IMR-90 (cell line): ENCODE measurements around the gene FAS. TPM values are rescaled to one million over a fixed set of nuclear protein-coding genes. Genes with fewer than 3 reads are reported as not detected.

Experiments used
- ATAC-seq: fragments of 200-7000 bp; cut with Tn5 transposase; 2 replicates; pipeline ENCODE4 v1.9.1; 2020; ENCODE audit warnings: low read depth, mild to moderate bottlenecking, moderate library complexity
- BruUV-seq: library from RNA; stranded (reverse); fragments of 400-500 nt; replicated peaks from 2 replicates; lab custom pipeline; 2021; lab: Mats Ljungman, UMichigan
- CTCF ChIA-PET: fragments of 300-600 bp; formaldehyde crosslinking; extraction: SDS; loops from one replicate; lab custom pipeline; 2021; ENCODE audit warnings: antibody characterized with exemption; lab: Yijun Ruan, JAX
- POLR2A ChIA-PET: fragments of 300-600 bp; sonication (Branson Sonifier 250); formaldehyde crosslinking; loops from one replicate; lab custom pipeline; 2022; ENCODE audit warnings: antibody characterized with exemption; ENCODE audit not compliant: unreplicated experiment; lab: Charles Lee
- DNase-seq: peaks from one replicate; pipeline ENCODE4 v3.0.0; 2013
- H2AFZ ChIP-seq: replicated peaks from 2 replicates; pipeline ENCODE3; 2013; ENCODE audit warnings: low read length, mild to moderate bottlenecking; ENCODE audit not compliant: poor library complexity
- H2AK5ac ChIP-seq: 2 replicates; pipeline ENCODE4 v1.6.1; 2013; ENCODE audit warnings: low read depth, low read length, inconsistent platforms
- H2AK9ac ChIP-seq: replicated peaks from 2 replicates; pipeline ENCODE3; 2013; ENCODE audit warnings: mild to moderate bottlenecking, low read depth, low read length, moderate library complexity; ENCODE audit not compliant: poor library complexity
- H2BK120ac ChIP-seq: 2 replicates; pipeline ENCODE4 v1.6.1; 2013; ENCODE audit warnings: low read depth, low read length, inconsistent platforms
- H2BK15ac ChIP-seq: 3 replicates; pipeline ENCODE4 v1.6.1; 2013; ENCODE audit warnings: low read depth, low read length, inconsistent platforms
- H2BK20ac ChIP-seq: 2 replicates; pipeline ENCODE4 v1.6.1; 2013; ENCODE audit warnings: low read depth, mild to moderate bottlenecking, inconsistent platforms, low read length, moderate library complexity
- H2BK5ac ChIP-seq: 2 replicates; pipeline ENCODE4 v1.6.1; 2013; ENCODE audit warnings: mild to moderate bottlenecking, low read depth, low read length, inconsistent platforms; ENCODE audit not compliant: poor library complexity, severe bottlenecking
- H3K14ac ChIP-seq: replicated peaks from 2 replicates; pipeline ENCODE4 v1.6.1; 2013; ENCODE audit warnings: low read depth, low read length, inconsistent platforms
- H3K18ac ChIP-seq: 2 replicates; pipeline ENCODE4 v1.6.1; 2013; ENCODE audit warnings: low read depth, low read length, control low read depth
- H3K23ac ChIP-seq: 2 replicates; pipeline ENCODE4 v1.6.1; 2013; ENCODE audit warnings: low read depth, low read length, inconsistent platforms
- H3K27ac ChIP-seq: 2 replicates; pipeline ENCODE4 v1.5.1; 2013; ENCODE audit warnings: mild to moderate bottlenecking, control low read depth, low read length; ENCODE audit not compliant: insufficient read depth
- H3K27me3 ChIP-seq: 2 replicates; pipeline ENCODE4 v1.6.1; 2013; ENCODE audit warnings: low read length; ENCODE audit not compliant: control insufficient read depth, insufficient read depth
- H3K36me3 ChIP-seq: 2 replicates; pipeline ENCODE4 v1.6.1; 2013; ENCODE audit warnings: low read length, mixed read lengths; ENCODE audit not compliant: control insufficient read depth, insufficient read depth
- H3K4ac ChIP-seq: 2 replicates; pipeline ENCODE4 v1.6.1; 2013; ENCODE audit warnings: low read depth, low read length, inconsistent platforms
- H3K4me1 ChIP-seq: 2 replicates; pipeline ENCODE4 v1.6.1; 2013; ENCODE audit warnings: low read length, mixed read lengths; ENCODE audit not compliant: control insufficient read depth, insufficient read depth
- H3K4me2 ChIP-seq: 2 replicates; pipeline ENCODE4 v1.6.1; 2013; ENCODE audit warnings: low read depth, mild to moderate bottlenecking, control low read depth, low read length, moderate library complexity
- H3K4me3 ChIP-seq: 2 replicates; pipeline ENCODE4 v1.5.1; 2013; ENCODE audit warnings: low read depth, mild to moderate bottlenecking, control low read depth, low read length, moderate library complexity; ENCODE audit not compliant: insufficient read depth
- H3K56ac ChIP-seq: 2 replicates; pipeline ENCODE4 v1.6.1; 2013; ENCODE audit warnings: low read length, inconsistent platforms; ENCODE audit not compliant: insufficient read depth; ENCODE audit errors: extremely low read depth
- H3K79me1 ChIP-seq, 2 experiments: 2 replicates each; pipeline ENCODE4 v1.6.1; 2013; ENCODE audit warnings: low read length in 2 of 2, inconsistent platforms in 1 of 2, low read depth in 1 of 2
- H3K9ac ChIP-seq: 2 replicates; pipeline ENCODE4 v1.6.1; 2013; ENCODE audit warnings: low read depth, low read length, control low read depth
- H3K9me1 ChIP-seq: 2 replicates; pipeline ENCODE4 v1.6.1; 2013; ENCODE audit warnings: low read length, inconsistent platforms; ENCODE audit not compliant: insufficient read depth
- H3K9me3 ChIP-seq: 2 replicates; pipeline ENCODE4 v1.6.1; 2013; ENCODE audit warnings: low read length; ENCODE audit not compliant: control insufficient read depth, insufficient read depth
- H4K20me1 ChIP-seq: 2 replicates; pipeline ENCODE4 v1.6.1; 2013; ENCODE audit warnings: low read length, inconsistent platforms; ENCODE audit not compliant: insufficient read depth
- H4K5ac ChIP-seq: 2 replicates; pipeline ENCODE4 v1.6.1; 2013; ENCODE audit warnings: mild to moderate bottlenecking, low read depth, low read length, control low read depth
- H4K8ac ChIP-seq, 2 experiments: 2 replicates each; pipeline ENCODE4 v1.6.1; 2013; ENCODE audit warnings: low read depth in 2 of 2, low read length in 2 of 2, control low read depth in 1 of 2, inconsistent platforms in 1 of 2
- H4K91ac ChIP-seq: 2 replicates; pipeline ENCODE4 v1.6.1; 2013; ENCODE audit warnings: low read depth, low read length, inconsistent platforms; ENCODE audit not compliant: insufficient read depth
- BHLHE40 ChIP-seq: fragments of 150-350 bp; IDR thresholded peaks from 2 replicates; pipeline ENCODE4 v1.6.1; 2016; ENCODE audit warnings: mild to moderate bottlenecking, low read depth, low read length
- CEBPB ChIP-seq: IDR thresholded peaks from 2 replicates; pipeline ENCODE4 v1.6.1; 2012; ENCODE audit warnings: low read depth, low read length, improper control_type of control experiment
- CHD1 ChIP-seq: IDR thresholded peaks from 2 replicates; pipeline ENCODE4 v1.6.1; 2012; ENCODE audit warnings: low read depth, low read length, improper control_type of control experiment
- ELK1 ChIP-seq: fragments of 150-350 bp; IDR thresholded peaks from 2 replicates; pipeline ENCODE4 v1.6.1; 2016; ENCODE audit warnings: low read depth, mild to moderate bottlenecking, low read length, moderate library complexity, borderline replicate concordance
- FOS ChIP-seq: fragments of 150-350 bp; IDR thresholded peaks from 2 replicates; pipeline ENCODE4 v1.6.1; 2016; ENCODE audit warnings: low read depth, low read length
- MAFK ChIP-seq: IDR thresholded peaks from 2 replicates; pipeline ENCODE4 v1.6.1; 2012; ENCODE audit warnings: low read depth, low read length, improper control_type of control experiment
- MAZ ChIP-seq: IDR thresholded peaks from 2 replicates; pipeline ENCODE4 v1.6.1; 2012; ENCODE audit warnings: low read depth, mild to moderate bottlenecking, low read length, improper control_type of control experiment, moderate library complexity, borderline replicate concordance
- MXI1 ChIP-seq: IDR thresholded peaks from 2 replicates; pipeline ENCODE4 v1.6.1; 2012; ENCODE audit warnings: low read depth, mild to moderate bottlenecking, low read length, moderate library complexity, borderline replicate concordance
- NFE2L2 ChIP-seq: fragments of 150-350 bp; IDR thresholded peaks from 2 replicates; pipeline ENCODE4 v1.6.1; 2016; ENCODE audit warnings: low read depth, mild to moderate bottlenecking, low read length
- POLR2A ChIP-seq: IDR thresholded peaks from 2 replicates; pipeline ENCODE4 v1.6.1; 2012; ENCODE audit warnings: mild to moderate bottlenecking, low read depth, low read length
- RAD21 ChIP-seq: IDR thresholded peaks from 2 replicates; pipeline ENCODE4 v1.6.1; 2012; ENCODE audit warnings: low read length, improper control_type of control experiment
- RCOR1 ChIP-seq: IDR thresholded peaks from 2 replicates; pipeline ENCODE4 v1.6.1; 2012; ENCODE audit warnings: mild to moderate bottlenecking, low read length, improper control_type of control experiment; ENCODE audit not compliant: insufficient replicate concordance
- RFX5 ChIP-seq: IDR thresholded peaks from 2 replicates; pipeline ENCODE4 v1.8.0; 2012; ENCODE audit warnings: low read depth, mild to moderate bottlenecking, low read length, moderate library complexity
- SMC3 ChIP-seq: fragments of 150-350 bp; IDR thresholded peaks from 2 replicates; pipeline ENCODE4 v1.6.1; 2016; ENCODE audit warnings: low read depth, mild to moderate bottlenecking, antibody characterized with exemption, low read length, moderate library complexity
- WGBS, 2 experiments: methylation state at CpG; one replicate each; pipeline versions ENCODE4 v1.1.5 to v1.1.7; 2013; ENCODE audit warnings: missing lambda C conversion rate in 2 of 2; ENCODE audit not compliant: insufficient read length in 1 of 2; ENCODE audit errors: extremely low coverage in 2 of 2; 5-methylcytosine and 5-hydroxymethylcytosine counted together
- dilution Hi-C: fragments of 300-500 bp; cut with HindIII; formaldehyde crosslinking; loops from one replicate; pipeline ENCODE4 v1.14.3; 2018; ENCODE audit warnings: low sequenced_read_pairs; ENCODE audit not compliant: unreplicated experiment
- in situ Hi-C: fragments of 300-500 bp; cut with MboI; formaldehyde crosslinking; loops from 3 replicates; pipeline ENCODE4 v1.14.3; 2019; ENCODE audit warnings: low sequenced_read_pairs, inconsistent platforms, mixed read lengths
- intact Hi-C: fragments of 100-400 bp; cut with micrococcal nuclease; formaldehyde crosslinking; loops from 2 replicates; pipeline ENCODE4 v1.10.0; 2022
- polyA plus RNA-seq, 3 experiments: library from polyadenylated mRNA; depleted of rRNA; stranded (reverse); fragments of >200 nt; gene quantifications; 2 replicates each; pipeline ENCODE4 v1.2.3, GENCODE V29; 2012; ENCODE audit warnings: low replicate concordance in 1 of 3
- total RNA-seq: library from RNA; depleted of rRNA; stranded (reverse); fragments of >200 nt; gene quantifications from 2 replicates; pipeline ENCODE4 v1.2.3, GENCODE V29; 2012
- TF ChIP-seq, protein P1 (sequence below): fragments of 150-350 bp; IDR thresholded peaks from 2 replicates; pipeline ENCODE4 v1.6.1; 2017; ENCODE audit warnings: mild to moderate bottlenecking, antibody characterized with exemption, low read length, low read depth
- TF ChIP-seq, protein P2 (sequence below): conservative IDR thresholded peaks from 2 replicates; pipeline ENCODE4 v1.5.1; 2012; ENCODE audit warnings: mild to moderate bottlenecking, low read depth, low read length, improper control_type of control experiment

FAS gene
- total and polyA plus RNA-seq, 2 of the 4 experiments (the other 2 are of a cell fraction) = 34.3 to 53.8 TPM

GRCh38 chr10:88968391-88968790, 22.2 kb upstream of the FAS start:
- Histone ChIP-seq H3K23ac (no peak overlapping the region; the same call in 1 of the 2 replicates), H3K27ac (no peak overlapping the region), H2AK5ac (no peak overlapping the region), H2BK20ac (peak overlapping the region; percentile 5; the same call in 1 of the 2 replicates), H4K91ac (peak overlapping the region; percentile 14; the same call in 1 of the 2 replicates), H4K8ac (no peak overlapping the region), H3K14ac (no peak overlapping the region), H3K4me2 (no peak overlapping the region), H2BK120ac (no peak overlapping the region), H4K20me1 (no peaks in the 10 kb centered on the region), H3K9me1 (peaks cover 2% of the 10 kb centered on the region; the same call in 1 of the 2 replicates), H3K18ac (peak overlapping the region; percentile 11; the same call in 1 of the 2 replicates), H4K5ac (no peak overlapping the region), H3K4me1 (peaks cover 9% of the 10 kb centered on the region), H2BK5ac (no peak overlapping the region), H3K56ac (no peak overlapping the region), H3K4ac (peak overlapping the region; percentile 12; the same call in 1 of the 2 replicates), H2AK9ac (no peak overlapping the region), H3K36me3 (no peaks in the 10 kb centered on the region), H2BK15ac (no peak overlapping the region), H3K9me3 (no peaks in the 10 kb centered on the region), H3K9ac (peak overlapping the region; percentile 20; the same call in 1 of the 2 replicates), H3K4me3 (no peak overlapping the region), H2AFZ (no peak overlapping the region), H3K79me1 (peaks cover 11 to 44% of the 10 kb centered on the region in 2 experiments; a peak in 3 of 4 replicates), H3K27me3 (no peaks in the 10 kb centered on the region)
- TF ChIP-seq RAD21 (no peak), POLR2A (no peak), MXI1 (no peak), MAFK (no peak), BHLHE40 (no peak), ELK1 (no peak), MAZ (no peak), FOS (no peak), RFX5 (no peak), SMC3 (no peak), CHD1 (no peak), RCOR1 (no peak), CEBPB (no peak), NFE2L2 (no peak)
- TF ChIP-seq, protein P1, sequence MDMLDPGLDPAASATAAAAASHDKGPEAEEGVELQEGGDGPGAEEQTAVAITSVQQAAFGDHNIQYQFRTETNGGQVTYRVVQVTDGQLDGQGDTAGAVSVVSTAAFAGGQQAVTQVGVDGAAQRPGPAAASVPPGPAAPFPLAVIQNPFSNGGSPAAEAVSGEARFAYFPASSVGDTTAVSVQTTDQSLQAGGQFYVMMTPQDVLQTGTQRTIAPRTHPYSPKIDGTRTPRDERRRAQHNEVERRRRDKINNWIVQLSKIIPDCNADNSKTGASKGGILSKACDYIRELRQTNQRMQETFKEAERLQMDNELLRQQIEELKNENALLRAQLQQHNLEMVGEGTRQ = no peak
- TF ChIP-seq, protein P2, sequence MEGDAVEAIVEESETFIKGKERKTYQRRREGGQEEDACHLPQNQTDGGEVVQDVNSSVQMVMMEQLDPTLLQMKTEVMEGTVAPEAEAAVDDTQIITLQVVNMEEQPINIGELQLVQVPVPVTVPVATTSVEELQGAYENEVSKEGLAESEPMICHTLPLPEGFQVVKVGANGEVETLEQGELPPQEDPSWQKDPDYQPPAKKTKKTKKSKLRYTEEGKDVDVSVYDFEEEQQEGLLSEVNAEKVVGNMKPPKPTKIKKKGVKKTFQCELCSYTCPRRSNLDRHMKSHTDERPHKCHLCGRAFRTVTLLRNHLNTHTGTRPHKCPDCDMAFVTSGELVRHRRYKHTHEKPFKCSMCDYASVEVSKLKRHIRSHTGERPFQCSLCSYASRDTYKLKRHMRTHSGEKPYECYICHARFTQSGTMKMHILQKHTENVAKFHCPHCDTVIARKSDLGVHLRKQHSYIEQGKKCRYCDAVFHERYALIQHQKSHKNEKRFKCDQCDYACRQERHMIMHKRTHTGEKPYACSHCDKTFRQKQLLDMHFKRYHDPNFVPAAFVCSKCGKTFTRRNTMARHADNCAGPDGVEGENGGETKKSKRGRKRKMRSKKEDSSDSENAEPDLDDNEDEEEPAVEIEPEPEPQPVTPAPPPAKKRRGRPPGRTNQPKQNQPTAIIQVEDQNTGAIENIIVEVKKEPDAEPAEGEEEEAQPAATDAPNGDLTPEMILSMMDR = no peak
- no TSS peak for BruUV-seq
- in situ Hi-C loops = no loop called here
- POLR2A ChIA-PET = no interaction called here
- ATAC-seq (peak; percentile 68), DNase-seq (no peak)
- WGBS, 2 experiments = no CpG with 5 or more reads among the region's 2 CpGs
- intact Hi-C loops = no loop called here
- CTCF ChIA-PET = interaction anchor here (0.7 kb wide), 1 partner anchor 9 kb away, joined by 3 read pairs; no protein-coding TSS in a partner anchor
- dilution Hi-C loops = no loop called here
